Aorta (tissue), 5 donors: ENCODE data around the gene CCND1. TPM values are rescaled to one million over a fixed set of nuclear protein-coding genes. Genes with fewer than 3 reads are reported as not detected.

Experiments
- ATAC-seq: fragments of 200-7000 bp; cut with Tn5 transposase; one replicate; pipeline ENCODE4 v1.9.1; 2022; ENCODE audit warnings: moderate library complexity; ENCODE audit not compliant: low FRiP score
- DNase-seq, 2 donors: peaks; one replicate each; pipeline ENCODE4 v3.0.0-alpha.2; 2020
- H3K27ac ChIP-seq, 2 donors: one replicate each; pipeline ENCODE4 v1.5.1; 2013; ENCODE audit warnings: low read length in 2 of 2, mild to moderate bottlenecking in 2 of 2, moderate library complexity in 2 of 2, control low read depth in 1 of 2, inconsistent platforms in 1 of 2, low read depth in 1 of 2
- H3K27me3 ChIP-seq, 2 donors: one replicate each; pipeline ENCODE4 v1.6.1; 2013; ENCODE audit warnings: control low read depth in 1 of 2, low read length in 1 of 2, mild to moderate bottlenecking in 1 of 2, moderate library complexity in 1 of 2; ENCODE audit not compliant: insufficient read depth in 2 of 2, control insufficient read depth in 1 of 2
- H3K36me3 ChIP-seq, 2 donors: one replicate each; pipeline ENCODE4 v1.6.1; 2013; ENCODE audit warnings: control low read depth in 1 of 2, low read length in 1 of 2, mild to moderate bottlenecking in 1 of 2; ENCODE audit not compliant: insufficient read depth in 2 of 2, control insufficient read depth in 1 of 2
- H3K4me1 ChIP-seq, 2 donors: one replicate each; pipeline ENCODE4 v1.6.1; 2013; ENCODE audit warnings: low read length in 2 of 2, control low read depth in 1 of 2, mild to moderate bottlenecking in 1 of 2, moderate library complexity in 1 of 2; ENCODE audit not compliant: insufficient read depth in 2 of 2, control insufficient read depth in 1 of 2
- H3K4me3 ChIP-seq, 2 donors: one replicate each; pipeline ENCODE4 v1.5.1; 2013; ENCODE audit warnings: low read length in 2 of 2, control low read depth in 1 of 2, mild to moderate bottlenecking in 1 of 2
- H3K9me3 ChIP-seq: one replicate; pipeline ENCODE4 v1.6.1; 2013; ENCODE audit warnings: mild to moderate bottlenecking, low read length; ENCODE audit not compliant: control insufficient read depth
- WGBS, 2 donors: extraction: QIAGEN DNeasy Blood & Tissue Kit; methylation state at CpG; one replicate each; pipeline ENCODE4 v1.1.7; 2013; 5-methylcytosine and 5-hydroxymethylcytosine counted together
- intact Hi-C, 2 donors: fragments of 100-400 bp; cut with DNase I; formaldehyde crosslinking; loops; one replicate each; pipeline versions ENCODE4 v1.14.2 to v1.15.0; 2022
- polyA plus RNA-seq, 2 donors: library from polyadenylated mRNA; stranded (reverse); fragments of 200-250 nt; gene quantifications; one replicate each; pipeline ENCODE4 v1.2.3, GENCODE V29; 2013
- total RNA-seq, 2 donors: library from RNA; stranded (reverse); fragmentation: NEBNext Ultra II Directional; extraction: Animal tissue kit (Norgen Biotek cat#: 25700); gene quantifications; one replicate each; pipeline ENCODE4 v1.2.1, GENCODE V29; 2021
- donor health status: healthy with polysubstance abuse.
- donor health status: Bipolar disorder and iron deficiency.
- donor health status: DM: no; HTN: no; CAD: no.
- donor health status: DM: no; HTN: no; CAD: no.
- donor health status: DM: yes; HTN: yes; CAD: no.

The CCND1 gene
- total and polyA plus RNA-seq, 4 donors, result 20.9 to 102 (median 71.2) TPM

- H3K27me3 ChIP-seq, result peaks cover 0 to 2% of the 10 kb centered on the region in 2 donors
- WGBS, 2 donors, result 0 to 1% methylated on average over 68 of the region's 68 CpGs
- H3K9me3 ChIP-seq, result no peaks in the 10 kb centered on the region
- DNase-seq, result peak; percentile 53 to 81
- peak overlapping the region in 1 of 2 donors; percentile 66 for H3K27ac ChIP-seq
- no peak for ATAC-seq
- no peaks in the 10 kb centered on the region for H3K36me3 ChIP-seq
- H3K4me1 ChIP-seq, result no peaks in the 10 kb centered on the region
- peak overlapping the region; percentile 79 to 81 for H3K4me3 ChIP-seq
- intact Hi-C loops, result loop anchor here (1.0 to 5.0 kb wide), 5 partner anchors 102 to 541 kb away; no protein-coding TSS in a partner anchor
Measured at GRCh38 chr11:69641681-69642548, 959 bp downstream of the CCND1 start.

GRCh38 chr11:69642549-69642912 is 1.6 kb downstream of the CCND1 start:
- Histone ChIP-seq H3K9me3 (no peaks in the 10 kb centered on the region), H3K36me3 (no peaks in the 10 kb centered on the region), H3K27me3 (peaks cover 0 to 2% of the 10 kb centered on the region in 2 donors), H3K4me3 (peak overlapping the region; percentile 79 to 81), H3K27ac (peak overlapping the region in 1 of 2 donors; percentile 77), H3K4me1 (no peaks in the 10 kb centered on the region)
- intact Hi-C loops, result loop anchor here (2.0 to 5.0 kb wide), 4 partner anchors 224 to 542 kb away; no protein-coding TSS in a partner anchor
- no peak for DNase-seq
- WGBS, 2 donors, result 0 to 1% methylated on average over 29 to 40 of the region's 40 CpGs
- ATAC-seq, result peak; percentile 8

GRCh38 chr11:69642913-69643632 is 2.1 kb downstream of the CCND1 start:
- H3K4me3 ChIP-seq, result peak overlapping the region; percentile 79 to 81
- H3K27ac ChIP-seq, result peak overlapping the region in 1 of 2 donors; percentile 4
- H3K9me3 ChIP-seq, result no peaks in the 10 kb centered on the region
- H3K4me1 ChIP-seq, result no peaks in the 10 kb centered on the region
- DNase-seq (peak; percentile 86 to 94), ATAC-seq (peak; percentile 79)
- 0 to 1% methylated on average over 76 to 81 of the region's 81 CpGs for WGBS, 2 donors
- intact Hi-C loops, result loop anchor here (1.0 to 5.0 kb wide), 6 partner anchors 224 to 542 kb away; no protein-coding TSS in a partner anchor
- peaks cover 0 to 2% of the 10 kb centered on the region in 2 donors for H3K27me3 ChIP-seq
- H3K36me3 ChIP-seq, result no peaks in the 10 kb centered on the region

- ATAC-seq, result no peak
- peak in 1 of 2 donors; percentile 74 for DNase-seq
- H3K9me3 ChIP-seq, result no peaks in the 10 kb centered on the region
- no peaks in the 10 kb centered on the region for H3K36me3 ChIP-seq
- intact Hi-C loops, result loop anchor here (1.0 to 5.0 kb wide), 6 partner anchors 225 to 543 kb away; no protein-coding TSS in a partner anchor
- no peak overlapping the region for H3K27ac ChIP-seq
- WGBS, 2 donors, result 41 to 47% methylated on average over 27 of the region's 27 CpGs
- peaks cover 0 to 2% of the 10 kb centered on the region in 2 donors for H3K27me3 ChIP-seq
- H3K4me3 ChIP-seq, result no peak overlapping the region
- no peaks in the 10 kb centered on the region for H3K4me1 ChIP-seq
Measured at GRCh38 chr11:69643646-69644045, 2.7 kb downstream of the CCND1 start.

- WGBS, 2 donors, result 23 to 24% methylated on average over 22 to 24 of the region's 24 CpGs
- H3K4me1 ChIP-seq, result no peaks in the 10 kb centered on the region
- no peaks in the 10 kb centered on the region for H3K36me3 ChIP-seq
- H3K4me3 ChIP-seq, result no peak overlapping the region
- peaks cover 0 to 2% of the 10 kb centered on the region in 2 donors for H3K27me3 ChIP-seq
- intact Hi-C loops, result loop anchor here in 1 of 2 donors (5.0 kb wide), 1 partner anchor 522 kb away; no protein-coding TSS in a partner anchor
- ATAC-seq (peak; percentile 76), DNase-seq (peak; percentile 80 to 87)
- no peak overlapping the region for H3K27ac ChIP-seq
- H3K9me3 ChIP-seq, result no peaks in the 10 kb centered on the region
Measured at GRCh38 chr11:69644071-69644961, 3.4 kb downstream of the CCND1 start.

GRCh38 chr11:69644962-69645675 is 4.2 kb downstream of the CCND1 start:
- H3K4me3 ChIP-seq, result no peak overlapping the region
- no peak for ATAC-seq
- peaks cover 0 to 2% of the 10 kb centered on the region in 2 donors for H3K27me3 ChIP-seq
- intact Hi-C loops, result loop anchor here in 1 of 2 donors (5.0 kb wide), 1 partner anchor 523 kb away; no protein-coding TSS in a partner anchor
- 80 to 82% methylated on average over 20 of the region's 20 CpGs for WGBS, 2 donors
- H3K4me1 ChIP-seq, result no peaks in the 10 kb centered on the region
- H3K9me3 ChIP-seq, result no peaks in the 10 kb centered on the region
- H3K27ac ChIP-seq, result no peak overlapping the region
- peak in 1 of 2 donors; percentile 73 for DNase-seq
- H3K36me3 ChIP-seq, result no peaks in the 10 kb centered on the region

GRCh38 chr11:69645801-69646492 is 5.0 kb downstream of the CCND1 start:
- WGBS, 2 donors, result 89 to 90% methylated on average over 30 of the region's 30 CpGs
- H3K4me1 ChIP-seq, result no peaks in the 10 kb centered on the region
- peaks cover 0 to 1% of the 10 kb centered on the region in 2 donors for H3K27me3 ChIP-seq
- intact Hi-C loops, result no loop called here
- no peaks in the 10 kb centered on the region for H3K9me3 ChIP-seq
- H3K4me3 ChIP-seq, result no peak overlapping the region
- DNase-seq, result peak in 1 of 2 donors; percentile 54
- H3K36me3 ChIP-seq, result peaks cover 0 to 2% of the 10 kb centered on the region in 2 donors
- no peak overlapping the region for H3K27ac ChIP-seq
- ATAC-seq, result no peak
